HG02973 (cell line): Measurements from ENCODE around the gene DENND1A.

Source experiments
- ATAC-seq: cut with Tn5 transposase; IDR thresholded peaks from one replicate; pipeline ENCODE4 v1.9.1; 2021; ENCODE audit warnings: moderate library complexity; ENCODE audit not compliant: unreplicated experiment

The DENND1A gene

DNA sequence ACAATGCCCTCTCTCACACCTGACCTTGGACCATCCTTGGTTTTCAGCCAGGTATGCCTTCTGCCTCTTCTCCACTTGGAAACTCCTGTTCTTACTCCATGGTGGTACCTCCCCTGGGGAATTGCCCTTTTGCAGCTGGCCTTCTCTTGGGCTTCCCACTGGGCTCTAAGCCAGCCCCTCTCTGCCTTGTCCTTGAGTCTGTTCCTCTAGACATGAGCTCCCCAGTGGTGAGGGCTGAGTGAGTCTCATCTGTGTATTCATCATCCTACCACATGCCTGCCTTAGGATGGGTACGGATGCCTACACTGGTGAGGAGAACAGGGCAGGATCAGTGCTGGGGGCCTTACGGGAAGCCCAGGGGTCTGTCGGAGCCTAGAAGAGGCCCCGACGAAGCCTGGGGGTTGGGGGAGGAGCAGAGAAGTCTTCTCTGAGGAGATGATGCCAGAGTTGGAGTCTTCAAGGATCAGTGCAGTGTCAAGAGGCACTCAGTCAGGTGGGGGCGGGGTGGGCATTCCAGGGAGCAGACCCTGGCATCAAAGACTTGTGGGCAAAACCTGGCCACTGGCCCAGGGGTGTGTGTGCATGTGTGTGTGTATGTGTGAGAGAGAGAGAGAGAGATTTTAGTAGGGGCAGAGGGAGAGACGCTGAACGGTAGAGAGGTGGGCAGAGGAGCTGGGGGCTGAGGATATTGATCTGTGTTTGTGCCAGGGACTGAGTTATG, 579.2 kb downstream of the DENND1A start:
- ATAC-seq, result no peak

DNA sequence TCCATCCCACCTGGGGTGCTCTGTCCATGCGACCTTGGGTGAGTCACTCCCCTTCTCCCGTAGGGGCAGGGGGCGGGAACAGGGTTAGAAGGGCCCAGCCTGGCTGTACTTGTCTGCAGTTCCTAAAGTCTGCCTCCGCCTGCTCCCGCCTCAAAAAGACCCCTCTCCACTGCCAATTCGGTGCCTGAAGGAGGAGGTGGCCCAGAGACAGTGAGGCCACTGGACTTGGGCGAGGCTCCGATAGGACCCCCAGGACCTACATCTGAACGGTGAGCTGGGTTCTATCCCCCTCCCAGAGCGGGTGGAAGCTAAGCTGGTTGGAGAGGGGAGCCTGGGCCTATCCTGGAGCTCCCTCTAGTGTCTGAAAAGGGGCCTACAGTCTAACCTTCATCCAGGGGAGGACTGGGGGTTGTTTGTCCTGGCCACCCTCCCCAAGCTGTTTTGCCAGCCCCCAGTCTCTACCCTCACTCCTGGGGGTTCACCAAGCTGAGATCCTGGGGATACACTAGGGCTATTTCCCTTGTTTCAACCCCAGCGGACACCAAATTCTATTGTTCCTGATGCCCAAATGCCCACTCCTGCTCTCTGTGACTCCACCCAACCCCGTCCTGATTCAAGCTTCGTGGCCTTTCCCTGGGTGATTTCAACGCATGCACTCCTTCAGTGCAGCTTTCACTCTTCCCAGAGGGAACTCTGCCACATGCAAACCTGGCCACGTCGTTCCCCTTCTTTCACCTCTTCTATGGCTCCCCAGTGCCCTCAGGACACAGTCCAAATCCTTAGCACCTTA, 580.0 kb downstream of the DENND1A start:
- ATAC-seq, result no peak

- no peak for ATAC-seq
Observed at GRCh38 chr9:123349033-123349432, 580.9 kb downstream of the DENND1A start.

GRCh38 chr9:123348317-123348992, 581.5 kb downstream of the DENND1A start:
- no peak for ATAC-seq

DNA sequence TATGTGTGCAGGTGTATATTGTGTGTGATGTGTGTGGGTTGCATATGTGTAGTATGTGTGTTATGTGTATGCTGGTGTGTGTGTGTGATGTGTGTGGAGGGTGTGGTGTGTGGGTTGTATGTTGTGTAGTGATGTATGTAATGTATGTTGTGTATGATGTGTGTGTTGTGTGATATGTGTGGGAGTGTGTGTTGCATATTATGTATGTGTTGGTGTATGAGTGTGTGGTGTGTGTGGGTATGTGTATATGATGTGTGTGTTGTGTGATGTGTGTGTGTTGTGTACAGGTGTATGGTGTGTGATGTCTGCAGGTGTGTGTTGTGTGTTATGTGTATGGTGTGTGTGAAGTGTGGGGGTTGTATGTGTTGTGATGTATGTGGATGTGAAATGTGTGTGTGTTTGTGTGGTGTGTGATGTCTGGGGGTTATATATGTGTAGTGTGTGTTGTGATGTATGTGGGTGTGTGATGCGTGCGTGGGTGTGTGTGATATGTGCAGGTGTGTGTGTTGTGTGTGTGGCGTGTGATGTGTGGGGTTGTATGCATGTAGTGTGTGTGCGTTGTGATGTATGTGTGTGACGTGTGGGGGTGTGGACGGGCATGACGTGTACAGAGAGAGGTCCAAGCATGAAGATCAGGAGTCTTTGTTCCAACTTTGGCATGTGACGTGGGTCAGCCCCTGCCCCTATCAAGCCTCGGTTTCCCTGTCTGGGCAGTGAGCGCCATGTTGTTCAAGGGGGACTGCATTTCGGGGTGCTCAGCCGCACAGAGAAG, 582.5 kb downstream of the DENND1A start:
- no peak for ATAC-seq

DNA sequence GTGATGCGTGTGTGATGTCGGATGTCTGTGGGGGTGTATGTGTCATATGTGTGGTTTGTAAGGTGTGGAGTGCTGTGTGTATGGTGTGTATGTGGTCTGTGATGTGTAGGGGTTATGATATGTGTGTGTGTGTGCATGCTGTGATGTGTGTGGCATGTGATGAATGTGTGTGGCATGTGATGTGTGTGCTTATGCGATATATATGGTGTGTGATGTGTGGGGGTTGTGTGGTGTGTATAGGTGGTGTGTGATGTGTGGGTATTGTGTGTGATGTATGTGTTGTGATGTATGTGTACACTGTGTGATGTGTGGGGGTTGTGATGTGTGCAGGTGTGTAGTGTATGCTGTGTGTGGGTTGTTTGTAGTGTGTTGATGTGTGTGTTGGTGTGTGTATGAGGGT, 583.1 kb downstream of the DENND1A start:
- no peak for ATAC-seq

- no peak for ATAC-seq
Observed at GRCh38 chr9:123346026-123346425, 583.9 kb downstream of the DENND1A start.

DNA sequence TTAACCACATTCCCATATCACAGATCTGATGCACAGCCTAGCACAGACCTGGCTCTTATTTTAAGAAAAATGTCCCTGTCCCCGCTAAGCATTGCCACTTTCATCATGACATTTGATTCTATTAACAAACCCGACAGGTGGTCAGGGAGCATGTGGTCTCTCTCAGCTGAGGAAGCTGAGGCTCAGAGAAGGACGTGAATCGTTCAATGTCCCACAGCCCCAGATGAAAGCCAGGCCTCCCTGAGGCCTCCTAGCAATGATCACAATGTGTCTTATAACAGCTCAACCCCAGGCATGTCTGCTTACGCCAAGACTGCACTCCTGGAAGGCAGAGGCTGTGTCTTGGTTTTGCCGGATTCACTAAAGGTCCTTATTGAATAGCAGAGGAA, 584.4 kb downstream of the DENND1A start:
- no peak for ATAC-seq

DNA sequence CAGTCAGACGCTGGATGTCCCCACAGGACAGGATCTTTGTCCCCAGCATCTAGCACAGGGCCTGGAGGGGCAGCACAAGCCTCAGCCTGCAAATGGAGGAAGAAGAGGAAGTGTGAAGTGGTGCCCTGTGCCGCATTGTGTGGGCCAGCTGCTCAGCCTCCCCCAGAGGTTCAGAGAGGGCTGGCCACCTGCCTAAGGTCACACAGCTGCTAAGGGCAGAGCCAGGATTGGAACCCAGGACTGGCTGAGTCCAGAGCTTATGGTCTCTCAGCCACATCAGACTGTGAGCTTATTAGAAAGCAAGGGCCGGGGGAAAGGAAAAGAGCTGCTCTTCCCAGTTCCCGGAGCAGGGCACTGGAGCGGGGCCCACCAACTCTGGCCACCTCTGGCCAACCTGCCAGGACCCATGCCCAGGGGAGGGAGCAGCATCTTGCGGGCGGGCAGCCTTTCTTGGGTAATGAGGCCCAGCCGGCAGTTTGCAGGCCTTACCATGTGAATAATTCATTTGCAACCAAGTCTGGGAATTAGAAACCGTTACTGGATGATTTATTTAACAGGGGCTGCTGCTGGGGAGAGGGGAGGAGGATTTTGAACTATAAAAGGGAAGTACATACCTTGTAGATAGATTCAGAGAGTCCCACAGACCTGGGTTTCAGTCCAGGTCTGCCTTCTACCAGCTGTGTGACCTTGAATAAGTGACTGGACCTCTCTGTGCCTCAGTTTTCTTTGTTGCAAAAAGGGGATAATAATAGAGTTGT, 585.6 kb downstream of the DENND1A start:
- ATAC-seq, result no peak

- ATAC-seq, result peak; percentile 31
Observed at GRCh38 chr9:123343443-123344191, 586.3 kb downstream of the DENND1A start.

DNA sequence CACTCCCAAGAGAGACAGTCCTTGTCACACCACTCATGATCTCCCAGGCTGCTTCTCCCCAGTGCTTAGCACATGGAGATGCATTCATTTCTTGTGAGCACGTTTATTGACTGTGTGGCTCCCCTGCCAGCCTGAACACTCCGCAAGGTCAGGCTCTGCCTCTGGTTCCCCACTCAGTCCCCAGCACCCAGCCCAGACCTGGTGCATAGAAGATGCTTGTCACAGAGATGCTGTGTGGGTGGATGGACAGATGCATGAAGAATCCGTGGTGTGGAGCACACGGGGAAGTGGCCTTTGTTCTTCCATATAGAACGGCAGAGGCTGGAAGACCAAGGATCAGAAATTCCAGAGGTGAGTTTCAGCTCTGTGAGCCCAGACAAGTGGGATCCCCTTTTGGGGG, 587.7 kb downstream of the DENND1A start:
- no peak for ATAC-seq

DNA sequence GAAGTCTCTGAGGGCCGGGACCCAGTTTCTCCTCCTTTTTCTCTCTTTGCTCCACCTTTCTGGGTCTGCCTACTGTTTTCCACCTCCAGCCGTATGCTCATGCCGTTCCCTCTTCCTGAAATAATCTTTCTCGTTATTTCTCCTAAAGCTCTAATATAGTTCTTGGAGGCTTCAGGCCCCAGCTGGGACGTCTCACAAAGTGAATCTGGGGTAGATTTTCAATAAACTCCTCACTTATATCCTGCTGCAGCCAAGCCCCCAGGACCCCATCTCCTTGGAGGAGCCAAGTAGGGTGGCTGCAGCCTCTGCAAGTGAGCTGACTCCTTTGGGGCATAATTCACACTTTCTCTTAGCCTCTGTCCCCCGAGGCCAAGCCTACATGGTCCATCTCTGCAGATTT, 588.1 kb downstream of the DENND1A start:
- no peak for ATAC-seq

GRCh38 chr9:123339666-123340510, 590.0 kb downstream of the DENND1A start:
- ATAC-seq, result peak; percentile 41

GRCh38 chr9:123338710-123339665, 590.9 kb downstream of the DENND1A start:
- peak; percentile 58 for ATAC-seq

DNA sequence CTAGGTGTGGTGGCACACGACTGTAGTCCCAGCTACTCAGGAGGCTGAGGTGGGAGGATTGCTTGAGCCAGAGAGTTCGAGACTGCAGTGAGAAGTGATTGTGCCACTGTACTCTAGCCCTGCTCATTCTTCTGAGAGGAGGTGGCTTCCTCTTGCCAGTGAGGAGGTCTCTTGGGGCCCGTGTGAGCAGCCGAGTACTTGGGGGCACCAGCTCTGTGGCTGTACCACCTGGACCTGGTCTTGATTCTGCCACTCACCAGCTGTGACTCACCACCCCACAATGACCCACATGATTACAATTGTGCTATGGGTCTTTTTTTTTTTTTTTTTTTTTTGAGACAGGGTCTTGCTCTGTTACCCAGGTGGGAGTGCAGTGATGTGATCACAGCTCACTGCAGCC, 592.0 kb downstream of the DENND1A start:
- no peak for ATAC-seq

DNA sequence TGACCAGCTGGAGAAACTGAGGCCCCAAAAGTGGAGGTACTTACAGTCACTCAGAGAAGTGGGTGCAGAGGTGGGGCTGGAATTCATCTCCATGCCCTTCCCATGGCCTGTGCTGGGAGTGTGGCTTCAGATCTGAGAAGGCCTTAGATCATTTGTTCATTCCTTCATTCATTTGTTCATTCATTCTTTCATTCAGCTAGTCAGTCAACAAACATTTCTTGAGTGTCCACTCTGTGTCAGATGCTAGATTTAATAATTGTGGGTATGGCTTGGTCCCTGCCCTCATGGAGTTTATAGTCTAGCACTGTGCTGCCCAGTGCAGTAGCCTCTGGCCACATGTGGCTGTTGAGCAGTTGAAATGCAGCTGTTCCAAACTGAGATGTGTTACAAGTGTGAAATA, 593.0 kb downstream of the DENND1A start:
- no peak for ATAC-seq

- ATAC-seq, result no peak
Observed at GRCh38 chr9:123336449-123336848, 593.5 kb downstream of the DENND1A start.

- no peak for ATAC-seq
Observed at GRCh38 chr9:123335986-123336329, 594.0 kb downstream of the DENND1A start.
